GM12878 (cell line): ENCODE measurements around the gene MEX3D. TPM values are rescaled to one million over a fixed set of nuclear protein-coding genes. Genes with fewer than 3 reads are reported as not detected.

Source experiments
- ATAC-seq: fragments of 200-7000 bp; cut with Tn5 transposase; 3 replicates; pipeline ENCODE4 v1.9.1; 2020; ENCODE audit warnings: mild to moderate bottlenecking, moderate library complexity
- BruUV-seq: library from RNA; stranded (reverse); fragments of 400-500 nt; replicated peaks from 2 replicates; lab custom pipeline; 2021; lab: Mats Ljungman, UMichigan
- CTCF ChIA-PET: fragments of 300-600 bp; sonication (Branson Sonifier 250); formaldehyde crosslinking; extraction: SDS; loops from one replicate; lab custom pipeline; 2021; ENCODE audit warnings: inconsistent platforms; lab: Yijun Ruan, JAX
- POLR2A ChIA-PET: fragments of 350-600 bp; formaldehyde crosslinking; extraction: SDS; loops from one replicate; lab custom pipeline; 2021; ENCODE audit warnings: inconsistent platforms; lab: Charles Lee
- RAD21 ChIA-PET: fragments of 300-600 bp; sonication (Branson Sonifier 250); formaldehyde crosslinking; loops from one replicate; lab custom pipeline; 2023; ENCODE audit warnings: antibody characterized with exemption; ENCODE audit not compliant: unreplicated experiment; lab: Charles Lee
- SMC1A ChIA-PET: fragments of 300-600 bp; sonication (Branson Sonifier 250); formaldehyde crosslinking; loops from one replicate; lab custom pipeline; 2023; ENCODE audit not compliant: unreplicated experiment, uncharacterized antibody; lab: Charles Lee
- DNase-seq: peaks from one replicate; pipeline ENCODE4 v3.0.0-alpha.2; 2011; ENCODE audit warnings: low read depth, low spot score
- FAIRE-seq: peaks from 3 replicates; lab custom pipeline; 2011; peaks lifted over from hg19 to GRCh38; lab: Jason Lieb, UNC
- H2AFZ ChIP-seq: 2 replicates; pipeline ENCODE4 v1.6.0; 2011; ENCODE audit warnings: low read depth, low read length, control low read depth; ENCODE audit not compliant: control insufficient read depth
- H3K27ac ChIP-seq: 2 replicates; pipeline ENCODE4 v1.5.1; 2011; ENCODE audit warnings: control low read depth; ENCODE audit not compliant: control insufficient read depth, insufficient read depth
- H3K27me3 ChIP-seq, 2 experiments: replicated peaks in 1 of 2; 2 replicates each; pipeline versions ENCODE4 v1.6.0 to v1.6.1; 2011; ENCODE audit warnings: low read length in 1 of 2; ENCODE audit not compliant: control insufficient read depth in 2 of 2, insufficient read depth in 2 of 2
- H3K36me3 ChIP-seq, 2 experiments: 2 replicates each; pipeline ENCODE4 v1.5.1; 2011; ENCODE audit warnings: low read length in 1 of 2; ENCODE audit not compliant: control insufficient read depth in 2 of 2, insufficient read depth in 2 of 2
- H3K4me1 ChIP-seq: 2 replicates; pipeline ENCODE4 v1.6.1; 2011; ENCODE audit warnings: mild to moderate bottlenecking, low read length, moderate library complexity, mixed read lengths; ENCODE audit not compliant: control insufficient read depth, insufficient read depth
- H3K4me2 ChIP-seq: 2 replicates; pipeline ENCODE4 v1.6.0; 2011; ENCODE audit warnings: control low read depth; ENCODE audit not compliant: control insufficient read depth, insufficient read depth
- H3K4me3 ChIP-seq: fragments of 200-600 bp; sonication (generic); 2 replicates; pipeline ENCODE4 v1.5.1; 2016
- H3K79me2 ChIP-seq: 2 replicates; pipeline ENCODE4 v1.6.0; 2011; ENCODE audit warnings: low read length; ENCODE audit not compliant: control insufficient read depth, insufficient read depth
- H3K9ac ChIP-seq: 2 replicates; pipeline ENCODE4 v1.8.0; 2011; ENCODE audit warnings: low read length, control low read depth, mixed read lengths; ENCODE audit not compliant: control insufficient read depth, insufficient read depth
- H3K9me3 ChIP-seq: replicated peaks from 3 replicates; pipeline ENCODE4 v1.5.1; 2011; ENCODE audit warnings: mild to moderate bottlenecking, low read length; ENCODE audit not compliant: control insufficient read depth, insufficient read depth
- H4K20me1 ChIP-seq: 2 replicates; pipeline ENCODE4 v1.6.0; 2011; ENCODE audit not compliant: control insufficient read depth, insufficient read depth
- BHLHE40 ChIP-seq, 2 experiments: fragments of 450-650 bp in 1 of 2; IDR thresholded peaks; 2 replicates each; pipeline ENCODE4 v1.6.1; 2011 to 2017; ENCODE audit warnings: low read depth in 2 of 2, borderline replicate concordance in 1 of 2, improper control_type of control experiment in 1 of 2, low read length in 1 of 2, mild to moderate bottlenecking in 1 of 2
- CREB1 ChIP-seq: IDR thresholded peaks from 2 replicates; pipeline ENCODE4 v1.6.1; 2012; ENCODE audit warnings: low read depth, mild to moderate bottlenecking, inconsistent platforms
- CREM ChIP-seq: IDR thresholded peaks from 2 replicates; pipeline ENCODE4 v1.6.1; 2014; ENCODE audit warnings: antibody characterized with exemption, low read depth
- E2F4 ChIP-seq: IDR thresholded peaks from 2 replicates; pipeline ENCODE4 v1.6.1; 2012; ENCODE audit warnings: low read depth, low read length, improper control_type of control experiment
- EED ChIP-seq: sonication (generic); IDR thresholded peaks from 2 replicates; pipeline ENCODE4 v1.6.1; 2016; ENCODE audit warnings: antibody characterized with exemption, low read depth
- KDM1A ChIP-seq: fragments of 200-600 bp; sonication (generic); IDR thresholded peaks from 2 replicates; pipeline ENCODE4 v1.6.1; 2016; ENCODE audit warnings: borderline replicate concordance
- NBN ChIP-seq: fragments of 450-650 bp; IDR thresholded peaks from 2 replicates; pipeline ENCODE4 v1.6.1; 2016
- NFYB ChIP-seq: IDR thresholded peaks from 2 replicates; pipeline ENCODE4 v1.6.1; 2011; ENCODE audit warnings: low read depth, mild to moderate bottlenecking, low read length, improper control_type of control experiment, moderate library complexity; ENCODE audit not compliant: insufficient read depth
- POLR2AphosphoS2 ChIP-seq: IDR thresholded peaks from 2 replicates; pipeline ENCODE4 v1.6.1; 2011; ENCODE audit warnings: low read depth, mild to moderate bottlenecking, low read length, improper control_type of control experiment, moderate library complexity
- RAD21 ChIP-seq: IDR thresholded peaks from 2 replicates; pipeline ENCODE4 v1.6.1; 2011; ENCODE audit warnings: mild to moderate bottlenecking, low read depth, low read length, moderate library complexity; ENCODE audit not compliant: insufficient read depth
- RELB ChIP-seq: fragments of 450-650 bp; IDR thresholded peaks from 2 replicates; pipeline ENCODE4 v1.6.1; 2017; ENCODE audit warnings: low read depth, mild to moderate bottlenecking, moderate library complexity
- SREBF2 ChIP-seq: IDR thresholded peaks from 2 replicates; pipeline ENCODE4 v1.6.1; 2012; ENCODE audit warnings: mild to moderate bottlenecking, low read length
- ZNF207 ChIP-seq: fragments of 450-650 bp; IDR thresholded peaks from 2 replicates; pipeline ENCODE4 v1.6.1; 2014; ENCODE audit warnings: antibody characterized with exemption, mild to moderate bottlenecking, borderline replicate concordance
- ZNF687 ChIP-seq: fragments of 450-650 bp; IDR thresholded peaks from 2 replicates; pipeline ENCODE4 v1.6.1; 2017; ENCODE audit warnings: mild to moderate bottlenecking, moderate library complexity
- WGBS: methylation state at CpG from one replicate; pipeline ENCODE4 v1.1.6; 2016; ENCODE audit warnings: low lambda C conversion rate; ENCODE audit not compliant: insufficient replicate concordance, insufficient coverage; ENCODE audit errors: missing lambda C conversion rate; 5-methylcytosine and 5-hydroxymethylcytosine counted together
- in situ Hi-C: fragments of 300-500 bp; cut with MboI; formaldehyde crosslinking; loops from 9 replicates; pipeline ENCODE4 v1.14.3; 2018; ENCODE audit warnings: mixed read lengths
- intact Hi-C: fragments of 100-400 bp; cut with micrococcal nuclease; formaldehyde crosslinking; loops from one replicate; pipeline ENCODE4 v1.14.2; 2022; ENCODE audit not compliant: unreplicated experiment
- polyA plus RNA-seq, 11 experiments: library from polyadenylated mRNA; depleted of rRNA in 4 of 11; unstranded in 6 of 11; stranded (reverse) in 5 of 11; fragments of >200 nt; fragmentation: Nextera tagmentation in 4 of 11; fragmentation: Illumina TruSeq in 1 of 11; extraction: Ambion mirVana in 4 of 11; extraction: Trizol in 1 of 11; gene quantifications; 1 replicate in 1 of 11; 2 replicates in 10 of 11; pipeline versions ENCODE4 v1.2.1 to v1.2.3, GENCODE V29; 2011 to 2016; ENCODE audit warnings: inconsistent platforms in 2 of 11, missing spikeins in 2 of 11, low read depth in 1 of 11
- total RNA-seq, 4 experiments: library from RNA; depleted of rRNA in 3 of 4; stranded (reverse); fragments of >200 nt in 3 of 4; fragmentation: Illumina TruSeq in 1 of 4; extraction: Trizol in 1 of 4; gene quantifications; 2 replicates each; pipeline versions ENCODE4 v1.2.1 to v1.2.3, GENCODE V29; 2013 to 2021

Gene MEX3D
- total and polyA plus RNA-seq, 10 of the 15 experiments (the other 5 are each of a cell fraction or from before 2014, with no cell fraction given): 0.18 to 6.8 (median 0.81) TPM

GRCh38 chr19:1507763-1508506 is 60.2 kb downstream of the MEX3D start:
- Histone ChIP-seq H3K9ac (no peak overlapping the region), H3K36me3 (no peaks in the 10 kb centered on the region), H4K20me1 (no peaks in the 10 kb centered on the region), H3K4me2 (peak overlapping the region; percentile 79), H3K27me3 (no peaks in the 10 kb centered on the region; a peak in 2 of 4 replicates), H3K9me3 (no peaks in the 10 kb centered on the region; the same call in 2 of the 3 replicates), H2AFZ (peak overlapping the region; percentile 87), H3K4me3 (peak overlapping the region; percentile 42; the same call in 1 of the 2 replicates), H3K4me1 (no peaks in the 10 kb centered on the region), H3K27ac (no peak overlapping the region), H3K79me2 (no peaks in the 10 kb centered on the region)
- SMC1A ChIA-PET: no interaction called here
- intact Hi-C loops: no loop called here
- POLR2A ChIA-PET: no interaction called here
- RAD21 ChIA-PET: no interaction called here
- CTCF ChIA-PET: interaction anchor here (1.0 kb wide), 1 partner anchor 11 kb away, joined by 5 read pairs; no protein-coding TSS in a partner anchor
- 18% methylated on average over 33 of the region's 46 CpGs for WGBS
- in situ Hi-C loops: no loop called here
- FAIRE-seq (peak; percentile 74), DNase-seq (peak; percentile 32), ATAC-seq (peak; percentile 82)
- no TSS peak for BruUV-seq
- no peak for TF ChIP-seq ZNF207
- no peak for TF ChIP-seq EED
- no peak for TF ChIP-seq SREBF2
- TF ChIP-seq ZNF687: peak; percentile 45; the same call in 1 of the 2 replicates
- TF ChIP-seq POLR2AphosphoS2: no peak
- peak; percentile 81 for TF ChIP-seq CREM
- no peak for TF ChIP-seq KDM1A
- TF ChIP-seq NBN: no peak
- TF ChIP-seq NFYB: peak; percentile 89
- no peak for TF ChIP-seq RAD21
- peak; percentile 35; the same call in 1 of the 2 replicates for TF ChIP-seq RELB
- TF ChIP-seq CREB1: peak; percentile 83
- TF ChIP-seq E2F4: no peak
- TF ChIP-seq BHLHE40 (IDR thresholded peaks at IDR 0.05; ENCODE audit: borderline replicate concordance in 1 of 2, low read depth in 2 of 2, low read length in 1 of 2): peak in 1 of 2 experiments; percentile 58; a peak in 2 of 4 replicates
